A673 (cell line): Measurements from ENCODE around the gene HS3ST3A1. TPM values are rescaled to one million over a fixed set of nuclear protein-coding genes. Genes with fewer than 3 reads are reported as not detected.

Experiments
- BruUV-seq: library from RNA; stranded (reverse); fragments of 400-500 nt; replicated peaks from 2 replicates; lab custom pipeline; 2021; lab: Mats Ljungman, UMichigan
- CTCF ChIA-PET: fragments of 300-600 bp; sonication (Branson Sonifier 250); formaldehyde crosslinking; loops from one replicate; lab custom pipeline; 2022; ENCODE audit warnings: antibody characterized with exemption; lab: Charles Lee
- POLR2A ChIA-PET: fragments of 300-600 bp; sonication (Branson Sonifier 250); formaldehyde crosslinking; loops from one replicate; lab custom pipeline; 2022; ENCODE audit warnings: antibody characterized with exemption; ENCODE audit not compliant: low non-redundant PET; lab: Charles Lee
- DNase-seq: peaks from one replicate; pipeline ENCODE4 v3.0.0-alpha.2; 2015; ENCODE audit warnings: low spot score
- H3K27ac ChIP-seq: fragments of 200-600 bp; sonication (generic); 2 replicates; pipeline ENCODE4 v1.5.1; 2016; ENCODE audit warnings: mixed run types, low read depth, mild to moderate bottlenecking, mixed read lengths, antibody characterized with exemption, low read length; ENCODE audit not compliant: poor library complexity, severe bottlenecking
- H3K27me3 ChIP-seq: fragments of 200-600 bp; sonication (generic); replicated peaks from 2 replicates; pipeline ENCODE4 v1.6.1; 2017; ENCODE audit warnings: mixed run types, low read depth, mild to moderate bottlenecking, mixed read lengths, antibody characterized with exemption, low read length; ENCODE audit not compliant: insufficient read depth, poor library complexity
- H3K36me3 ChIP-seq: fragments of 200-600 bp; sonication (generic); 2 replicates; pipeline ENCODE4 v1.6.1; 2016; ENCODE audit warnings: mixed run types, mild to moderate bottlenecking, mixed read lengths, antibody characterized with exemption, low read length; ENCODE audit not compliant: insufficient read depth, poor library complexity, severe bottlenecking
- H3K4me1 ChIP-seq: fragments of 200-600 bp; sonication (generic); 2 replicates; pipeline ENCODE4 v1.6.1; 2017; ENCODE audit warnings: mixed run types, mild to moderate bottlenecking, mixed read lengths, antibody characterized with exemption, low read length; ENCODE audit not compliant: insufficient read depth, poor library complexity, severe bottlenecking
- H3K4me3 ChIP-seq: fragments of 200-600 bp; sonication (generic); 2 replicates; pipeline ENCODE4 v1.5.1; 2016; ENCODE audit warnings: low read depth, mixed run types, mild to moderate bottlenecking, mixed read lengths, low read length; ENCODE audit not compliant: poor library complexity, severe bottlenecking
- H3K9me3 ChIP-seq: fragments of 200-600 bp; sonication (generic); 2 replicates; pipeline ENCODE4 v1.6.1; 2016; ENCODE audit warnings: mixed run types, low read depth, mild to moderate bottlenecking, mixed read lengths, antibody characterized with exemption, low read length; ENCODE audit not compliant: poor library complexity, severe bottlenecking
- EZH2 ChIP-seq: fragments of 200-600 bp; sonication (generic); IDR thresholded peaks from 2 replicates; pipeline ENCODE4 v1.6.1; 2017; ENCODE audit warnings: borderline replicate concordance, low read depth, mild to moderate bottlenecking, mixed read lengths, antibody characterized with exemption, low read length; ENCODE audit not compliant: poor library complexity, severe bottlenecking
- intact Hi-C: fragments of 100-400 bp; cut with micrococcal nuclease; formaldehyde crosslinking; loops from one replicate; pipeline ENCODE4 v1.10.0; 2022; ENCODE audit not compliant: unreplicated experiment
- total RNA-seq: library from RNA; stranded (reverse); gene quantifications from 2 replicates; pipeline ENCODE4 v1.2.3, GENCODE V29; 2021
- TF ChIP-seq, protein P1 (sequence below): fragments of 300-800, 200-600 bp; sonication (generic); conservative IDR thresholded peaks from 2 replicates; pipeline ENCODE4 v1.5.1; 2017; ENCODE audit warnings: low read depth, mild to moderate bottlenecking, antibody characterized with exemption, low read length, moderate library complexity, mixed read lengths

HS3ST3A1 gene
- total RNA-seq, 1 experiment from 2014 or later, result not detected

GRCh38 chr17:13539421-13539820 is 62.3 kb downstream of the HS3ST3A1 start:
- H3K4me1 ChIP-seq, result no peaks in the 10 kb centered on the region
- no peaks in the 10 kb centered on the region for H3K36me3 ChIP-seq
- ChIA-PET POLR2A (no interaction called here), CTCF (no interaction called here)
- no peak for DNase-seq
- no TSS peak for BruUV-seq
- H3K9me3 ChIP-seq, result peaks cover 27% of the 10 kb centered on the region
- no peak overlapping the region for H3K4me3 ChIP-seq
- H3K27ac ChIP-seq, result no peak overlapping the region
- TF ChIP-seq, protein P1, sequence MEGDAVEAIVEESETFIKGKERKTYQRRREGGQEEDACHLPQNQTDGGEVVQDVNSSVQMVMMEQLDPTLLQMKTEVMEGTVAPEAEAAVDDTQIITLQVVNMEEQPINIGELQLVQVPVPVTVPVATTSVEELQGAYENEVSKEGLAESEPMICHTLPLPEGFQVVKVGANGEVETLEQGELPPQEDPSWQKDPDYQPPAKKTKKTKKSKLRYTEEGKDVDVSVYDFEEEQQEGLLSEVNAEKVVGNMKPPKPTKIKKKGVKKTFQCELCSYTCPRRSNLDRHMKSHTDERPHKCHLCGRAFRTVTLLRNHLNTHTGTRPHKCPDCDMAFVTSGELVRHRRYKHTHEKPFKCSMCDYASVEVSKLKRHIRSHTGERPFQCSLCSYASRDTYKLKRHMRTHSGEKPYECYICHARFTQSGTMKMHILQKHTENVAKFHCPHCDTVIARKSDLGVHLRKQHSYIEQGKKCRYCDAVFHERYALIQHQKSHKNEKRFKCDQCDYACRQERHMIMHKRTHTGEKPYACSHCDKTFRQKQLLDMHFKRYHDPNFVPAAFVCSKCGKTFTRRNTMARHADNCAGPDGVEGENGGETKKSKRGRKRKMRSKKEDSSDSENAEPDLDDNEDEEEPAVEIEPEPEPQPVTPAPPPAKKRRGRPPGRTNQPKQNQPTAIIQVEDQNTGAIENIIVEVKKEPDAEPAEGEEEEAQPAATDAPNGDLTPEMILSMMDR, result no peak
- TF ChIP-seq EZH2, result no peak
- intact Hi-C loops, result no loop called here
- no peaks in the 10 kb centered on the region for H3K27me3 ChIP-seq

DNA sequence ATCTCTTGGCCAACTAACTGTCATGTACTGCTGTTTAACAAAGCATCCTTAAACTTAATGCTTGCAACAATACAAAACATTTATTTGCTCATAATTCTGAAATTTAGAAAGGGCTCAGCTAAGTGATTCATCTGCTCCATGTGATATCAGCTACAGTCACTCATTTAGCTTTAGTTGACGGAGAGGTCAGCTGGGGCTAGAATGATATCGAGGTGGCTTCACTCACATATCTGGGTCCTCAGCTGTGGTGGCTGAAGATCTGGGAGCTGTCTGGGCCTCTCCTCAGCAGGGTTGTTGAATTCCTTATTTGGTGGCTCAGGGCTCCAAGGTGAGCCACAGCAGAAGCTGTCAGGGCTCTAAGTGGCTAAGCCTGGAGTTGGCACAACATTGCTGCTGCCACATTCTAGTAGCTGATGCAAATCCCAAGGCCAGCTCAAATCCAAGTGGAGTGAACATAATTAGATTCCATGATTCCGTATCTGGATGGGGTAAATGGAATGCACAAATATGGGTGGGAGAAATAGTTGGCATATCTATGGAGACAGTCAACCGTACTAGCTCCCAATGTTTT is 62.8 kb downstream of the HS3ST3A1 start:
- BruUV-seq, result no TSS peak
- TF ChIP-seq, protein P1, result no peak
- TF ChIP-seq EZH2, result no peak
- H3K27me3 ChIP-seq, result no peaks in the 10 kb centered on the region
- ChIA-PET CTCF (no interaction called here), POLR2A (no interaction called here)
- DNase-seq, result no peak
- H3K27ac ChIP-seq, result no peak overlapping the region
- no peak overlapping the region for H3K4me3 ChIP-seq
- H3K9me3 ChIP-seq, result peaks cover 30% of the 10 kb centered on the region
- no peaks in the 10 kb centered on the region for H3K36me3 ChIP-seq
- intact Hi-C loops, result no loop called here
- H3K4me1 ChIP-seq, result no peaks in the 10 kb centered on the region

DNA sequence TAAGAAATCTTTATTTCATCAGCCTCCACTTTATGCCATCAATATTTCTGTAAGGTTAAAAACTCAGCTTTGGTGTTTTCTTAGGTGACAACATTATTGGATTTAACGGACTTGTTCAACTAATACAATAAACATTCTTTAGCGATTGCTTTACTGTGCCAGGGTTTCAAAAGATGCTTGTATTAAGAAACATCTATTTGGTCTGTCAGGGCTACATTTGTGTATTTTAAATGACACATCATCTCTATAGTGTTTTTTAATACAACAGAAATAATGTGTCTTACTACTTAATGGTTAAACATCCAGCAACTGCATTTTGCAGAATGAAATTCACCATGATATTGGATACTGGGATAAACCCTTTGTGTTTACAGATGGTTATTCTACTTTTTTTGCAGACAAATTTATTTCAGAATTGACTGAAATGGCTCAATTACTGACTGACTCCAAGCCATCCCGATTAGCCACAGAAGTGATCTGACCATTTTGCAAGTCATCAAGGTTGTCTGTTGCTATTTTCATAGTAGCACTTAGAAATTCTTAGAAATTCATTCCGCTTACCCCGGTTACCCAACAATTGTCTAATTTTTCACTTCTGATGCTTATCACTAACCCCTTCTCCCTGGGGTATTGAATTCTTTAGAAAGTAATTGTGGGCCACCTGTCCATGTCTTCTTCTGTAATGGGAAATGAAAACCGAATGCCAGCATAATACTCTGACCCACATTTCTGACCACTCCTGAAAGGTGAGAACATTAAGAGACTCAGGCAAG is 63.7 kb downstream of the HS3ST3A1 start:
- Histone ChIP-seq H3K9me3 (peaks cover 32% of the 10 kb centered on the region), H3K27me3 (no peaks in the 10 kb centered on the region), H3K4me1 (no peaks in the 10 kb centered on the region), H3K4me3 (no peak overlapping the region), H3K36me3 (no peaks in the 10 kb centered on the region), H3K27ac (no peak overlapping the region)
- TF ChIP-seq EZH2, result no peak
- TF ChIP-seq, protein P1, result no peak
- intact Hi-C loops, result no loop called here
- BruUV-seq, result no TSS peak
- ChIA-PET CTCF (no interaction called here), POLR2A (no interaction called here)
- no peak for DNase-seq
